ENCODE measurements around the gene SLC37A3.

GRCh38 chr7:140294454-140294853 is 103.9 kb downstream of the SLC37A3 start:
- no peak for TF ChIP-seq KDM5A (IDR thresholded peaks at IDR 0.05; ENCODE audit: borderline replicate concordance, low read length)
- TF ChIP-seq, protein P1, sequence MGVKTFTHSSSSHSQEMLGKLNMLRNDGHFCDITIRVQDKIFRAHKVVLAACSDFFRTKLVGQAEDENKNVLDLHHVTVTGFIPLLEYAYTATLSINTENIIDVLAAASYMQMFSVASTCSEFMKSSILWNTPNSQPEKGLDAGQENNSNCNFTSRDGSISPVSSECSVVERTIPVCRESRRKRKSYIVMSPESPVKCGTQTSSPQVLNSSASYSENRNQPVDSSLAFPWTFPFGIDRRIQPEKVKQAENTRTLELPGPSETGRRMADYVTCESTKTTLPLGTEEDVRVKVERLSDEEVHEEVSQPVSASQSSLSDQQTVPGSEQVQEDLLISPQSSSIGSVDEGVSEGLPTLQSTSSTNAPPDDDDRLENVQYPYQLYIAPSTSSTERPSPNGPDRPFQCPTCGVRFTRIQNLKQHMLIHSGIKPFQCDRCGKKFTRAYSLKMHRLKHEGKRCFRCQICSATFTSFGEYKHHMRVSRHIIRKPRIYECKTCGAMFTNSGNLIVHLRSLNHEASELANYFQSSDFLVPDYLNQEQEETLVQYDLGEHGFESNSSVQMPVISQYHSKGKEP (CRISPR knock-in tag; IDR thresholded peaks at IDR 0.05) = no peak
- no peak for TF ChIP-seq SNAPC4 (CRISPR knock-in tag; IDR thresholded peaks at IDR 0.05)
- TF ChIP-seq BRCA1 (CRISPR knock-in tag; IDR thresholded peaks at IDR 0.05) = no peak
- no peak for TF ChIP-seq ZNF430 (CRISPR knock-in tag; IDR thresholded peaks at IDR 0.05)
- no peak for TF ChIP-seq TAF1 (CRISPR knock-in tag; IDR thresholded peaks at IDR 0.05)
- TF ChIP-seq MYNN (CRISPR knock-in tag; IDR thresholded peaks at IDR 0.05; ENCODE audit: low read depth) = no peak
- no peak for TF ChIP-seq HDAC6 (IDR thresholded peaks at IDR 0.05; ENCODE audit: low read depth, low read length)

Measured in HepG2 (cell line).